ENCODE results near the gene KDSR.

GRCh38 chr18:63321291-63321690 lies 45.7 kb downstream of the KDSR start:
- TF ChIP-seq CTCF (IDR thresholded peaks at IDR 0.05) (no peak), ZFX (IDR thresholded peaks at IDR 0.05; ENCODE audit: borderline replicate concordance) (no peak)

Measured in 22Rv1 (cell line).